IMR-90 (cell line): Measurements from ENCODE around the gene TASP1.

ENCODE experiments used
- BHLHE40 ChIP-seq: fragments of 150-350 bp; IDR thresholded peaks from 2 replicates; pipeline ENCODE4 v1.6.1; 2016; ENCODE audit warnings: mild to moderate bottlenecking, low read depth, low read length
- CEBPB ChIP-seq: IDR thresholded peaks from 2 replicates; pipeline ENCODE4 v1.6.1; 2012; ENCODE audit warnings: low read depth, low read length, improper control_type of control experiment
- CTCF ChIP-seq: conservative IDR thresholded peaks from 2 replicates; pipeline ENCODE4 v1.5.1; 2012; ENCODE audit warnings: mild to moderate bottlenecking, low read depth, low read length, improper control_type of control experiment
- RAD21 ChIP-seq: IDR thresholded peaks from 2 replicates; pipeline ENCODE4 v1.6.1; 2012; ENCODE audit warnings: low read length, improper control_type of control experiment

GRCh38 chr20:13545790-13546189 lies 92.9 kb downstream of the TASP1 start:
- TF ChIP-seq RAD21 (no peak), CTCF (no peak), BHLHE40 (no peak), CEBPB (no peak)
